HG02571 (cell line): ENCODE results near the gene HMCN1.

Experiments
- ATAC-seq: cut with Tn5 transposase; IDR thresholded peaks from one replicate; pipeline ENCODE4 v1.9.1; 2021; ENCODE audit warnings: mild to moderate bottlenecking, moderate library complexity; ENCODE audit not compliant: unreplicated experiment

The HMCN1 gene

GRCh38 chr1:185803241-185803640 lies 69.0 kb downstream of the HMCN1 start:
- ATAC-seq = no peak

- ATAC-seq = no peak
Measured at GRCh38 chr1:185804206-185804605, 70.0 kb downstream of the HMCN1 start.

DNA sequence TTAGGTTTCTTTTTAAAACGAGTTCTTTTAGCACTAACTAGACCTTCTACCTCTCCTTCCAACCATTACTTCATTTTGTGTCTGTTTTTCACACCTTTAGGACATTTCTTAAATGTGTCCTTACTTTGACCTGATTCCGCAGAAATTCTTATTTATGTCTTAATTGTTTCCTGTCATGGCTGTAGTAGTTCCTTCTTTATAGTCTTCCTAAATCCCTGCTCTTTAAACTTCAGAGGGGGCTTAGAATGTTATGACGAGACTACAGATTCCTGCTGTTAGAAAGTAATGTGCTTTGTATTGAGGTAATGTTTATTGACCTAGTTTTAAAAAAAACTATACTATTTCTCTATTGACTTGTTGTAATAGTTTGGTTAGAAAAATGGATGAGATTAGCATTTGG lies 70.4 kb downstream of the HMCN1 start:
- ATAC-seq = no peak

GRCh38 chr1:185807275-185807674 lies 73.1 kb downstream of the HMCN1 start:
- ATAC-seq = no peak

DNA sequence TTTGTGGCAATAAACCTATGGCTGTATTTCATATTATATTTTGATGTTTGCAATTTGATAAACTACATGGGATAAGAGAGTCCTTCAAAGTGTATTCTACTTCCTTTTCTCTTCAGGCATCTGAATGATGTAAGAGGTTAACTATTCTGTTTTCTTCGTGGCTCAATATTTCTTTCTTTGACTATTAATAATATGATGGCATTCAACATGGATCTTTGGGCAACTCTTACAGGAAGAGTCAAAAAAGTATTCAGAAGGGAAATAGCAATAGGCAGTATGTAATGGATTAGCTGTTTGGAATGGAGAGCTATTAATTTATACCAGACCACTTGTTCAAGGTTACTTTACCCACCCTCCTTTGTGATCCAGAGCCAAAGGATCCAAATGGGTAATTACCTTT lies 74.4 kb downstream of the HMCN1 start:
- no peak for ATAC-seq

DNA sequence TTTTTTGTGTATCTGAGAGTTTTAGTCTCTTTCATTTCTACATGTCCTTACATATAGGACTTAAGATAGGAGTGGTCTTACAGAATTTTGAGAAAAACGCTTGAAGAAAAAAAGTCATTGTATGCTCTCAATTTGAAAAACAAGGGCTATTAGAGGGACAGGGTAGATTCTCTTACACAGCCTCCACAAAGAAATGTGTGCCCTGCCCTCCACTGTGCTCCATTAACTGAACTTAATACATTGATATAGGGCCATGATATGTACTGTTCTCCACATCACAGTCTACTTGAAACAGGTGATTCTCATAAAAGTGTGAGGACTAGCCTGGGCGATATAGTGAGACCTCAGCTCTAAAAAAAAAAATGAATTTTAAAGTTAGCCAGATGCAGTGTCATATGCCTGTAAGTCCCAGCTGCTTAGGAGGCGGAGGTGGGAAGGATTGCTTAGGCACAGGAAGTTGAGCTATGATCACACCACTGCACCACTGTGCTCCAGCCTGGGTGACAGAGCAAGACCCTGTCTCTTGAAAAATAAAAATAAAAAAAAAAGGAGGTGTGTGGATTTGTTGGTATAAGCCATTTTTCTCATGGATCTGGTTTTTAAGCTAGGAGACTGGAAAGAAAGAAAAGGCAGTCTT lies 77.0 kb downstream of the HMCN1 start:
- no peak for ATAC-seq

GRCh38 chr1:185812934-185813333 lies 78.7 kb downstream of the HMCN1 start:
- no peak for ATAC-seq

- ATAC-seq = no peak
Measured at GRCh38 chr1:185813401-185813979, 79.3 kb downstream of the HMCN1 start.

DNA sequence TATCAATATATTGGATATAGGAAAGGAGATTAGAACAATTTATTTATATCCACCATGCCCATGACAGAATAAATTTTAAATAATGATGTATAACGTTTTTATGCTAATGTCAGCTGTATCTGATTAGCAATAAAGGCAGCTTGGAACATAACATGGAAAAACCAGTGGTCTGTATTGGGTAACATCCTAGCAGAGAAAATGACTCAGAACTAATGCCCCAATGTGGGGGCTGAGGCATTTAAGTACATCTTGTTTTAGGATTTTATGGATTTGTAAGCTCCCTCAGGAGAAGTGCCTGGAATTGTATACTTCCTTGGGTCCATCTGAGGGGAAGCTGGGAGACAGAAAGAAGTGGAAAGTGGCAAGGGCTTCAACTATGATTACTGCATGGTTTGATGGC lies 82.3 kb downstream of the HMCN1 start:
- ATAC-seq = no peak

GRCh38 chr1:185819798-185820197 lies 85.6 kb downstream of the HMCN1 start:
- ATAC-seq = no peak

GRCh38 chr1:185821612-185822385 lies 87.6 kb downstream of the HMCN1 start:
- ATAC-seq = no peak

- no peak for ATAC-seq
Measured at GRCh38 chr1:185823467-185823866, 89.3 kb downstream of the HMCN1 start.

DNA sequence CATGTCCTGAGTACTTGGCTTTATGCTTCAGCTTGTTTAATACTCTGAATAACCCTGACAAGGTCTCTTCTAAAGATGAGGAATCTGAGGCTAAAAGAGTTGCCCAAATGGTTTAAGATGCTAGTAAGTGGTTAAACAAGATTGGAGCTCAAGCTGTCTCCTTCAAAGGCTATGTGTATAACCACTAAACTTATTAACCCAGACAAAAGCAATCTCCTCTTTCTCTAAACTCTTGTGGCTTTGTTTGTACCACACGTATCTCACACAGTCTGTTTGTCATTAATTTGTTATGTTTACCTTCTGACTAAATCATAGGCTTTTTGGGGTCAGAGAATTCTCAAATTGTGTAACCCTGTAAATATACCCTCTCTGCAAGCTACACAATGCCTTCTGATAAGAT lies 89.9 kb downstream of the HMCN1 start:
- no peak for ATAC-seq

DNA sequence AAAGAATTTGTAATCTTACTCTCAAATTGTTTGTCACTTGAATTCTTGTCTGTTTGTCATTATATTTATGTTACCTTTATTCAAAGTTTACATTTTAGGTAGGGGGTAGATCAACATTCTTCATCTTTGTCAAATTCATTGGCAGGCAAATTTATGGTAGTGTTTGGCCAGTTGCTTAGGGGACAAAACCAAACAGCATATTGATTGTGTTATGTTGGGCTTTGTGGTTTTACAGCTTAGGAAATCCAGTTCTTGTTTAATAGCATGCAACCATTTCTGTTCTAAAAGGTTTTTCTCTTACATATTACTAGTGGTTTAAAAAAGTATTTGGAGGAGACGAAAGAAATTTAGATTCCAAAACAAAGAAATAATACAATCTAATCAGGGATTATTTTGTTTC lies 91.4 kb downstream of the HMCN1 start:
- ATAC-seq = no peak

- no peak for ATAC-seq
Measured at GRCh38 chr1:185834371-185834905, 100.2 kb downstream of the HMCN1 start.

DNA sequence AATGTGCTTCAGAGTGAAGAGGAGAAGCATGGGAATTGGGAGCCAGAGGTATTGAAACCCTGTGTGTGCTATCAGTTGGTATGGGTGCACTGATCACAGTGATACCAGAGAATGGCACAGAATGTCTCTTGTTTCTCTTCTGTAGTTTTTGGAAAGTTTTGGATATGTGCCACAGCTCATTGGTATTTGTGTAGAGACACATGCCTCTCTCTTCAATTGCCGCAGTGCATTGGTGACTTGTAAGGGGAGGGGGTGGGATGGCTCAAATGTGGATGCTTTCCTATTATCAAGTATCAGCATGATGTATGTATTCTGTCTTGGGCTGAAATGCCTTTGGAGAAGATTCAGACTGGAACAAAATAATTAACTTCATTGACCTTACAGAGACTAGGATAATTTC lies 101.0 kb downstream of the HMCN1 start:
- ATAC-seq = no peak

DNA sequence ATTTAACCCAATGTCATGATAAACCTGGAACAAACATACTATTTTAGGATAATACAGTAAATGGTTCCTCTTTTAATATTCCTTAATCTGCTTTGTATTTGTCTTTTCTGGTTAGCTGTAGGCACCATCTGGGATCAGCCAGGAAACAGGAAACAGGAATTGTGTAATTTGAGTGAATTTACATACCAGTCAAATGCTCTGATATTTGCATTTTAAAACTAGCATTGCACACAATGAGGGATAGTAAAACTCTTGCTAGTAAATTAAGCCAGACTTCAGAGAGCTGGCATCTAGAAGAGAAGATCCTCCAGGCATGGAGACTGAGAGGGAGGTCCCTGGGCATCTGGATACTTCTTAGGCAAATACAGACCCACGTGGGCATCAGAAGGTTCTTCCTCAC lies 103.5 kb downstream of the HMCN1 start:
- ATAC-seq = no peak

DNA sequence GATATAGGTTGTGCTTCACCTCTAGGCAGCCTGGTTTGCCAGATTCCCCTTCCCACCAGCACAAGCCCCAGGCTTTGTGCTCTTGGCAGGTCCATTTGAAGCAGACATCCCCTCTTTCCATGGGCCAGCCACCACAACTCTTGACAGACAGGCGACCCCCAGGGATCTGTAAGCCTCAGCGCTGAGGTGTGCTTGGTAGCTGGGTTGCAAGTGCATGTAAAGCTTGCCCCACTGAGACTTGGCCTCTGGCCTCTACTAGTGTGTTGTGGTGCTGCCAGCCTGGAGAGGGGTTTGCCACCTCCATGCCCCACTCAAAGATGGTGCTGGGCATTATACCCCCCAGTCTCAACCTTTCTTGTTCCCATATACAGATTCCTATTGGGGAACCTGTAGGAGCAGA lies 103.9 kb downstream of the HMCN1 start:
- no peak for ATAC-seq

DNA sequence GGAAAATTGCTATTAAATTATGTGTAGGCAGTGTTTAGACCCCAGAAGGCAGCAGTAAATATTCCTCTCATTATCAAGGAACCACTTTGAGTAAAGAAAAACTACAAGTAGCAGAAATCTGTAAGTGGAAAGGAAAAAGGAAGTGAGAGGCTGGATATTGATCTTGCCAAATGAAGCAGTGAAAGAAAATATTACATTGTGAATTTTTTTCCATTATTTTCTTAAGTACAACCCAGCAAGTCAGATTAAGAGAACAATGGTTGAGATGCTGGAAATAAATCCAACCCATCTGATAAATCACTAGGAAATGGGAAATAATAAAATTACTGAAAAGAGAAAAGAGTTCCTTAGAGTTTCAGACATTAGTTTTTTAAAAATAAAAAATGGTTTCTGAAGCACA lies 106.7 kb downstream of the HMCN1 start:
- no peak for ATAC-seq

DNA sequence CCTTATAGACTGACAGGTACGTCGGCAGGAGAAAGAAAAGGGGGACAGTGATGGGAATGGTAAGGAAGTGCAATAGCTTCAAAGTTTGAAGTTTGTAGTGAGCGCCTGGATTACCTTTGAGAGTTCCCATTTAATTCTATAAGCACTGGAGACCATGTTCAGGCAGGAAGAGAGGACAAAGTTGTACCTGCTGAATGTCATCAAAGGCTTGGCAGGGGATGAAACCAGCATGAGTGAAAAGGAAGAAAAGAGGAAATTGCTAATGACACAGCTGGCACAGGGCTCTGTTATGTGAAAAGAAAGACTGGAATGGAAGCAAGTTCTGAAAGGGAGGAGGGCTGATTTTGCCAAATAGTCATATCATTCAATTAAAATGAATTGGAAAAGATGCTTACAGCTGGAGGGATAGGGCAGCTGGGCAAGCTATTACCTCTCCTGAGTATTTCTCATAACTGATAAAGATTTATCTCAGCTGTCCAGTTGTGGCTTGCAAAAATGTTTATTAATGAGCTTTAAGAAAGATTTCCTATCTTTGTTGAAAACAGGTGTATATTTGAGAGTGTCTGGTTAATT lies 109.2 kb downstream of the HMCN1 start:
- no peak for ATAC-seq

- ATAC-seq = no peak
Measured at GRCh38 chr1:185843986-185844385, 109.8 kb downstream of the HMCN1 start.
